ENCODE data around the gene CCL3.

DNA sequence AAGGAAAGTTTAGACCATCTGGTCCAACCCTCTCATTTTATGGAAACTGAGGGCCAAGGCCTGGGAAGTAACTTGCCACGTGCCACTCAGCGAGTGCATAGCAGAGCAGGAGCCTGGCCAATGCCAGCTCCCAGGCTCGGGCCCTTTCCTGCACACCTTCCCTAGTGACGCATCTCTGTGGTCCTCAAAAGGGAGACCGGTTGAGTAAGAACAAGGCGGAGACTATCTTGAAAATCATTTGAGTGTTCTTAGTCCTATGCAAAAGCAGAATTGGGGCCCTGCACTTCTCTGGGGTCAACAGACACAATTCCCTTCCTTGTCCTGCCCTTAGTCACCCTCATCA, 16.5 kb upstream of the CCL3 start:
- TF ChIP-seq POLR2A (IDR thresholded peaks at IDR 0.05) (no peak), CTCF (IDR thresholded peaks at IDR 0.05) (no peak)
